NCI-H82 treated with DMSO at 0.1 percent for 48 hours (cell line): Measurements from ENCODE around the gene RUFY3.
"Not testable (repeated sequence)": the region's sequence is repeated elsewhere in the genome, so short reads cannot be mapped to it uniquely, and the experiment has no call there.

ENCODE experiments used
- DNase-seq: peaks from one replicate; lab custom pipeline; 2025; ENCODE audit not compliant: unreplicated experiment; lab: John Stamatoyannopoulos, UW

RUFY3 gene

GRCh38 chr4:70839589-70840093, 117.9 kb downstream of the RUFY3 start, which contains the start of gene GRSF1:
Gene GRSF1 (minus strand): TSS chr4:70839890. CDS start chr4:70839827, 63 bp downstream.
- peak; percentile 65 for DNase-seq

- not testable (repeated sequence) for DNase-seq
Observed at GRCh38 chr4:70840137-70840536, 118.4 kb downstream of the RUFY3 start.

GRCh38 chr4:70840631-70841030, 118.9 kb downstream of the RUFY3 start:
- DNase-seq: not testable (repeated sequence)

GRCh38 chr4:70841211-70841610, 119.4 kb downstream of the RUFY3 start:
- DNase-seq: no peak

- DNase-seq: no peak
Observed at GRCh38 chr4:70841951-70842350, 120.2 kb downstream of the RUFY3 start.

GRCh38 chr4:70842761-70843435, 121.1 kb downstream of the RUFY3 start:
- DNase-seq: peak; percentile 13

GRCh38 chr4:70844180-70844579, 122.4 kb downstream of the RUFY3 start:
- DNase-seq: no peak

- no peak for DNase-seq
Observed at GRCh38 chr4:70849291-70849690, 127.5 kb downstream of the RUFY3 start.

GRCh38 chr4:70855464-70855863, 133.7 kb downstream of the RUFY3 start:
- DNase-seq: no peak
